Natural killer cell (primary cell): ENCODE measurements around the gene SNAP29. TPM values are rescaled to one million over a fixed set of nuclear protein-coding genes. Genes with fewer than 3 reads are reported as not detected.
"Not testable (repeated sequence)": the region's sequence is repeated elsewhere in the genome, so short reads cannot be mapped to it uniquely, and the experiment has no call there.

ENCODE experiments used
- ATAC-seq, 3 donors: fragments of 150-1000 bp in 2 of 3; fragments of 200-7000 bp in 1 of 3; cut with Tn5 transposase; 1 replicate in 1 of 3; 2 replicates in 2 of 3; pipeline ENCODE4 v1.10.0; 2021; ENCODE audit warnings: mild to moderate bottlenecking in 2 of 3, moderate library complexity in 2 of 3
- DNase-seq, 2 donors: peaks; one replicate each; pipeline versions ENCODE4 v3.0.0 to v3.0.0-alpha.2; 2013 to 2021; ENCODE audit warnings: mixed read lengths in 1 of 2
- H3K27ac ChIP-seq: one replicate; pipeline ENCODE4 v1.5.1; 2013; ENCODE audit warnings: mild to moderate bottlenecking, low read length
- H3K27me3 ChIP-seq: one replicate; pipeline ENCODE4 v1.6.1; 2013; ENCODE audit warnings: low read length; ENCODE audit not compliant: control insufficient read depth, insufficient read depth
- H3K36me3 ChIP-seq: one replicate; pipeline ENCODE4 v1.6.1; 2013; ENCODE audit warnings: low read length; ENCODE audit not compliant: control insufficient read depth, insufficient read depth
- H3K4me1 ChIP-seq: one replicate; pipeline ENCODE4 v1.6.1; 2013; ENCODE audit warnings: low read length; ENCODE audit not compliant: control insufficient read depth, insufficient read depth
- H3K4me3 ChIP-seq: one replicate; pipeline ENCODE4 v1.5.1; 2013; ENCODE audit warnings: low read length
- H3K9me3 ChIP-seq: one replicate; pipeline ENCODE4 v1.6.1; 2013; ENCODE audit warnings: low read length; ENCODE audit not compliant: control insufficient read depth, insufficient read depth
- H3K27ac Mint-ChIP-seq, 2 donors: one replicate each; pipeline ENCODE4 v1.8.0; 2022; ENCODE audit warnings: mild to moderate bottlenecking in 2 of 2, mixed read lengths in 2 of 2, moderate library complexity in 1 of 2
- H3K27me3 Mint-ChIP-seq, 2 donors: one replicate each; pipeline ENCODE4 v1.8.0; 2022; ENCODE audit warnings: low read depth in 2 of 2, mixed read lengths in 2 of 2
- H3K36me3 Mint-ChIP-seq: one replicate; pipeline ENCODE4 v1.8.0; 2022; ENCODE audit warnings: mixed read lengths
- H3K4me1 Mint-ChIP-seq, 2 donors: one replicate each; pipeline ENCODE4 v1.8.0; 2022; ENCODE audit warnings: mixed read lengths in 2 of 2
- H3K4me3 Mint-ChIP-seq: one replicate; pipeline ENCODE4 v1.8.0; 2022; ENCODE audit warnings: mild to moderate bottlenecking, moderate library complexity, mixed read lengths
- H3K9me3 Mint-ChIP-seq, 2 donors: one replicate each; pipeline ENCODE4 v1.8.0; 2022; ENCODE audit warnings: mixed read lengths in 2 of 2
- WGBS: methylation state at CpG from one replicate; pipeline ENCODE4 v1.1.7; 2013; ENCODE audit warnings: missing lambda C conversion rate; ENCODE audit not compliant: insufficient coverage; 5-methylcytosine and 5-hydroxymethylcytosine counted together
- intact Hi-C: fragments of 100-400 bp; cut with micrococcal nuclease; formaldehyde crosslinking; loops from one replicate; pipeline ENCODE4 v1.14.2; 2022
- total RNA-seq, 4 donors: library from RNA; stranded (reverse); fragments of 120-200 nt in 1 of 4; gene quantifications; one replicate each; pipeline versions ENCODE4 v1.2.3 to v1.2.4, GENCODE V29; 2013 to 2022
- TF ChIP-seq, protein P1 (sequence below): fragments of 200-600 bp; IDR thresholded peaks from one replicate; pipeline ENCODE4 v1.8.0; 2022; ENCODE audit warnings: antibody characterized with exemption

The SNAP29 gene
- total RNA-seq, 3 donors from 2014 or later (not counting 1 experiment from before 2014, with no cell fraction given): 35.1 to 40.3 (median 36.8) TPM

DNA sequence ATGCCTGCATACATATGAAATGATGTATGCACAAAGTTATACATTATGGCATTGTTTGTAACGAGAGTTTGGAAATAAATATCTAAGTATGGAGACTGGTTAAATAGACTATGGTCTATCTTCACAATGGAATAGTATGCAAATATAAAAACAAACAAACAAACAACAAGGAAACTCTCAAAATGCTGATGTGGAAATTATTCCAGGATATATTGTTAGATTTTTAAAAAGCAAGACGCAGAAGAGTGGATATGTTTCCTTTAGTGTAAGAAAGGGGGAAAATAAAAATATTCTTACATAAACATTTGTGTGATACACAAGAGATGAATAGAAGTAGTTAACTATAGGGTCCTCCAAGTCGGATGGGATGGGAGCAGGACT, 47.6 kb downstream of the SNAP29 start:
- TF ChIP-seq, protein P1, sequence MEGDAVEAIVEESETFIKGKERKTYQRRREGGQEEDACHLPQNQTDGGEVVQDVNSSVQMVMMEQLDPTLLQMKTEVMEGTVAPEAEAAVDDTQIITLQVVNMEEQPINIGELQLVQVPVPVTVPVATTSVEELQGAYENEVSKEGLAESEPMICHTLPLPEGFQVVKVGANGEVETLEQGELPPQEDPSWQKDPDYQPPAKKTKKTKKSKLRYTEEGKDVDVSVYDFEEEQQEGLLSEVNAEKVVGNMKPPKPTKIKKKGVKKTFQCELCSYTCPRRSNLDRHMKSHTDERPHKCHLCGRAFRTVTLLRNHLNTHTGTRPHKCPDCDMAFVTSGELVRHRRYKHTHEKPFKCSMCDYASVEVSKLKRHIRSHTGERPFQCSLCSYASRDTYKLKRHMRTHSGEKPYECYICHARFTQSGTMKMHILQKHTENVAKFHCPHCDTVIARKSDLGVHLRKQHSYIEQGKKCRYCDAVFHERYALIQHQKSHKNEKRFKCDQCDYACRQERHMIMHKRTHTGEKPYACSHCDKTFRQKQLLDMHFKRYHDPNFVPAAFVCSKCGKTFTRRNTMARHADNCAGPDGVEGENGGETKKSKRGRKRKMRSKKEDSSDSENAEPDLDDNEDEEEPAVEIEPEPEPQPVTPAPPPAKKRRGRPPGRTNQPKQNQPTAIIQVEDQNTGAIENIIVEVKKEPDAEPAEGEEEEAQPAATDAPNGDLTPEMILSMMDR: no peak
- Mint-ChIP-seq H3K4me1 (peaks cover 7 to 9% of the 10 kb centered on the region in 2 donors), H3K27ac (no peak overlapping the region), H3K36me3 (no peaks in the 10 kb centered on the region), H3K9me3 (no peaks in the 10 kb centered on the region), H3K4me3 (no peak overlapping the region), H3K27me3 (no peaks in the 10 kb centered on the region)
- WGBS: 80% methylated on average over 1 of the region's 3 CpGs
- Histone ChIP-seq H3K27ac (no peak overlapping the region), H3K4me1 (peaks cover 11% of the 10 kb centered on the region), H3K27me3 (no peaks in the 10 kb centered on the region), H3K36me3 (no peaks in the 10 kb centered on the region), H3K4me3 (no peak overlapping the region), H3K9me3 (no peaks in the 10 kb centered on the region)
- intact Hi-C loops: no loop called here
- DNase-seq (no peak), ATAC-seq (no peak)

DNA sequence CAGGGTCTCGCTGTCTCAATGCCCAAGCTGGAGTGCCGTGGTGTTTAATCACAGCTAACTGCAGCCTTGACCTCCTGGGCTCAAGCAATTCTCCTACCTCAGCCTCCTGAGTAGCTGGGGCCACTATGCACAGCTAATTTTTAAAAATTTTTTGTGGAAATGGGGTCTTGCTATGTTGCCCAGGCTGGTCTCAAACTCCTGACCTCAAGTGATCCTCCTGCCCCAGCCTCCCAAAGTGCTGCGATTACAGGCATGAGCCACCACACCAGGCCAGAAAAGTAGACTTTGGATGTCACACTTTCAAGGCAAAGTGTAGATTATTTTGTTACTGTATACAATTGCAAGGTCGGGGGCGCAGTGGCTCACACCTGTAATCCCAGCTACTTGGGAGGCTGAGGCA, 49.9 kb downstream of the SNAP29 start:
- H3K27me3 ChIP-seq, H3K27me3 Mint-ChIP-seq, intact Hi-C loops, H3K9me3 Mint-ChIP-seq, H3K36me3 ChIP-seq, H3K4me3 Mint-ChIP-seq, H3K27ac Mint-ChIP-seq, H3K4me1 Mint-ChIP-seq, H3K9me3 ChIP-seq, ATAC-seq, H3K27ac ChIP-seq, DNase-seq, H3K4me3 ChIP-seq, H3K36me3 Mint-ChIP-seq: not testable (repeated sequence)
- H3K4me1 ChIP-seq: peaks cover 11% of the 10 kb centered on the region
- 100% methylated on average over 5 of the region's 5 CpGs for WGBS

DNA sequence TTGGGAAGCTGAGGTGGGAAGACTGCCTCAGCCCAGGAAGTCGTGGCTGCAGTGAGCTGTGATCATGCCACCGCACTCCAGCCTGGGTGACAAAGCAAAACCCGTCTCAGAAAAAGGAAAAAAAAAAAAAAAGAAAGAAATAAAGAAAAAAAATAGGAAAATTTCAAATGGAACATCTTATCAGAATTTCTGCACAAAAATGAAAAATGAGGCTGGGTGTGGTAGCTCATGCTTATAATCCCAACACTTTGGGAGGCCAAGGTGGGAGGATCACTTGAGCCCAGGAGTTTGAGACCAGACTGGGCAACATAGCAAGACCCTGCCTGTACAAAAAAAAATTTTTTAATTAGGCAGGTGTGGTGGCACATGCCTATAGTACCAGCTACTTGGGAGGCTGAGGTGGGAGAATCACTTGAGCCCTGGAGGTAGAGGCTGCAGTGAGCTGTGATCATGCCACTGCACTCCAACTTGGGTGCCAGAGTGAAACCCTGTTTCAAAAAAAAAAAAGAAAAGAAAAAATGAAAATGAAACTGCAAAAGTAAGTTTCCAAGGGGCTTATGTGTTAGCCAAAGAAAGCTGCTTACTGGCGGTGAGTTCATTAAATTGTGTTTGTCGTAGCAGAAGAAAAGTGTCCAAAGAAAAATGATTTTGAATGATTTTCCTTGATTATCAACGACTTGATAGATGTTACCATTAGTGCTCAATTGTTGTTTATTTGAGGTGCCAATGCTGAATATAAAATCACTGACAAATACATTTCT, 50.9 kb downstream of the SNAP29 start:
- Histone ChIP-seq H3K4me3 (no peak overlapping the region), H3K9me3 (no peaks in the 10 kb centered on the region), H3K36me3 (no peaks in the 10 kb centered on the region), H3K27me3 (no peaks in the 10 kb centered on the region), H3K27ac (peak overlapping the region; percentile 48), H3K4me1 (peaks cover 11% of the 10 kb centered on the region)
- intact Hi-C loops: no loop called here
- ATAC-seq: peak in 2 of 3 donors; percentile 67 to 78
- Mint-ChIP-seq H3K27ac (peak overlapping the region; percentile 78 to 84), H3K4me1 (peaks cover 7 to 9% of the 10 kb centered on the region in 2 donors), H3K9me3 (no peaks in the 10 kb centered on the region), H3K36me3 (no peaks in the 10 kb centered on the region), H3K27me3 (no peaks in the 10 kb centered on the region), H3K4me3 (peak overlapping the region; percentile 35)
- DNase-seq: no peak
- WGBS: 35% methylated on average over 3 of the region's 6 CpGs
- TF ChIP-seq, protein P1: no peak

DNA sequence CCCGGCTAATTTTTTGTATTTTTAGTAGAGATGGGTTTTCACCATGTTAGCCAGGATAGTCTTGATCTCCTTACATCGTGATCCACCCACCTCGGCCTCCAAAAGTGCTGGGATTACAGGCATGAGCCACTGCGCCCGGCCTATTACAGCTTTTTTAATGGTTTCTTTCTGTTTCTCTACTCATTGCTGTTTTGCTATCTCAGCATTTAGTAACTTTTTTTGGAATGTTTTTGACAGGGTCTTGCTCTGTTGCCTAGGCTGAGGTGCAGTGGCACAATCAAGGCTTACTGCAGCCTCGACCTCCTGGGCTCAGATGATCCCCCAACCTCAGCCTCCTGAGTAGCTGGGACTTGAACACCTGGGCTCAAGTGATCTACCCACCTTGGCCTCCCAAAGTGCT, 53.7 kb downstream of the SNAP29 start:
- no peak overlapping the region for H3K4me3 ChIP-seq
- no peak overlapping the region for H3K27ac ChIP-seq
- no peak overlapping the region for H3K27ac Mint-ChIP-seq
- peaks cover 19 to 20% of the 10 kb centered on the region in 2 donors for H3K4me1 Mint-ChIP-seq
- TF ChIP-seq, protein P1: no peak
- H3K36me3 ChIP-seq: no peaks in the 10 kb centered on the region
- no peaks in the 10 kb centered on the region for H3K27me3 ChIP-seq
- no peaks in the 10 kb centered on the region for H3K36me3 Mint-ChIP-seq
- DNase-seq: no peak
- intact Hi-C loops: no loop called here
- no peak overlapping the region for H3K4me3 Mint-ChIP-seq
- WGBS: 92% methylated on average over 6 of the region's 6 CpGs
- no peaks in the 10 kb centered on the region for H3K9me3 Mint-ChIP-seq
- no peaks in the 10 kb centered on the region for H3K9me3 ChIP-seq
- no peak for ATAC-seq
- peaks cover 20% of the 10 kb centered on the region for H3K4me1 ChIP-seq
- H3K27me3 Mint-ChIP-seq: no peaks in the 10 kb centered on the region
